Stimulated activated CD8-positive, alpha-beta memory T cell treated with anti-CD3 and anti-CD28 coated beads, Interleukin-4, amount 100 ng/mL, for 24 hours (primary cell): ENCODE data around the gene THSD7B.
"Not testable (repeated sequence)": the region's sequence is repeated elsewhere in the genome, so short reads cannot be mapped to it uniquely, and the experiment has no call there.

Source experiments
- DNase-seq: peaks from one replicate; pipeline ENCODE4 v3.0.0-alpha.2; 2020; ENCODE audit warnings: low read depth

THSD7B gene

GRCh38 chr2:136957044-136957443 lies 191.7 kb downstream of the THSD7B start:
- DNase-seq: no peak

GRCh38 chr2:136962105-136962725 lies 196.9 kb downstream of the THSD7B start:
- DNase-seq: no peak

GRCh38 chr2:136966485-136966884 lies 201.1 kb downstream of the THSD7B start:
- DNase-seq: no peak

GRCh38 chr2:136980303-136980702 lies 215.0 kb downstream of the THSD7B start:
- DNase-seq: no peak

- not testable (repeated sequence) for DNase-seq
Measured at GRCh38 chr2:136981689-136982088, 216.3 kb downstream of the THSD7B start.

- no peak for DNase-seq
Measured at GRCh38 chr2:136985044-136985443, 219.7 kb downstream of the THSD7B start.

GRCh38 chr2:136986605-136987221 lies 221.4 kb downstream of the THSD7B start:
- DNase-seq: no peak

- no peak for DNase-seq
Measured at GRCh38 chr2:136990316-136990715, 225.0 kb downstream of the THSD7B start.

- DNase-seq: no peak
Measured at GRCh38 chr2:136994793-136995192, 229.4 kb downstream of the THSD7B start.

- DNase-seq: no peak
Measured at GRCh38 chr2:136997557-136997956, 232.2 kb downstream of the THSD7B start.

GRCh38 chr2:137000811-137001210 lies 235.5 kb downstream of the THSD7B start:
- DNase-seq: no peak

- DNase-seq: no peak
Measured at GRCh38 chr2:137002896-137003295, 237.6 kb downstream of the THSD7B start.

GRCh38 chr2:137005210-137005609 lies 239.9 kb downstream of the THSD7B start:
- DNase-seq: no peak

GRCh38 chr2:137007938-137008337 lies 242.6 kb downstream of the THSD7B start:
- DNase-seq: no peak

- no peak for DNase-seq
Measured at GRCh38 chr2:137009953-137010352, 244.6 kb downstream of the THSD7B start.

- no peak for DNase-seq
Measured at GRCh38 chr2:137020452-137021196, 255.3 kb downstream of the THSD7B start.

- no peak for DNase-seq
Measured at GRCh38 chr2:137021763-137022162, 256.4 kb downstream of the THSD7B start.

- DNase-seq: no peak
Measured at GRCh38 chr2:137023205-137023604, 257.9 kb downstream of the THSD7B start.

- no peak for DNase-seq
Measured at GRCh38 chr2:137031731-137032130, 266.4 kb downstream of the THSD7B start.

- no peak for DNase-seq
Measured at GRCh38 chr2:137036619-137037018, 271.3 kb downstream of the THSD7B start.

- no peak for DNase-seq
Measured at GRCh38 chr2:137039482-137040152, 274.3 kb downstream of the THSD7B start.

- no peak for DNase-seq
Measured at GRCh38 chr2:137047369-137047768, 282.0 kb downstream of the THSD7B start.

- DNase-seq: no peak
Measured at GRCh38 chr2:137048455-137048854, 283.1 kb downstream of the THSD7B start.
